ENCODE measurements around the gene UBE2G1. TPM values are rescaled to one million over a fixed set of nuclear protein-coding genes. Genes with fewer than 3 reads are reported as not detected.

The UBE2G1 gene
- total and polyA plus RNA-seq, 2 of the 8 experiments (the other 6 are each of a cell fraction or from before 2014, with no cell fraction given): 73.9 to 170 TPM

DNA sequence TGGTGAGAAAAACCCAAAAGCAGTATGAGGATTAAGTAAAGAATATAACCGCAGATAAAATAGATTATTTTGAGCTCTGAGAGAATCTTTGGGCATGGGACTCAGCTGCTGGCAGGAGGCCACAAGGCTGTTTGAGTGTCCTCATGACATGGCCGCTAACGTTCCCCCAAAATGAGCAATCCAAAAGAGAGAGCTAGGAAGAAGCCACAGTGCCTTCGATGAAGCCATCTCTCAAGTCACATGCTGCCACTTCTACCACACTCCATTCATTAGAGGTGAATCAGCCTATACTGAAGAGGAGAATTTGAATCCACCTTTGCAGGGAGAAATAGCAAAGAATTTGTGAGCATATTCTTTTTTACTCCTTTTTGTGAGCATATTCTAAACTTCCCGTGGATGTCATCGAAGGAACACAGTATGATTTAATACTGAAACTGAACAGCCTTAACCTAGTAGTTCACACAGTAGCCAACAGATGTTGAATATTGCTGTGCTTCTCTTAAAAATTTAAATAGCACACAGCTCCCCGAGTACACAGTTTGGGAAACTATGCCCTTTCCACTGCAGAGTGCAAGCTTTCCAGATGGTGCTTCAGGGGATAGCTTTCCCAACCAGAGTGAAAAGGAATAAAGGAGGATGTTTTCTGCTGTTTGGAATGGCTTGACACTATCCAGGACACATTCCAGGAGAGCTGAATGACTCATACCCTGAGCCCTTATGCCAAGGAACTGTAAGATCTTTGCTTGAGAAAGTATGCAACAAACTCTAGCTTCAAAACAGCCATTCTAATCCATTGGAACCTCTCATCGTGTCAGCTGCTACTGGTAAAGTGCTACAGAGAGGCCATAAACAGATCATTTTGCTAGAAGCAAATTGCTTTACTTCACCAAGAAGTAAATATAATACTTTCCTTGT, 136.6 kb downstream of the UBE2G1 start:
- no peak overlapping the region for H3K4me3 ChIP-seq (ENCODE audit: extremely low read depth in 1 of 4, insufficient read depth in 2 of 4, low read depth in 3 of 4, low read length in 4 of 4)
- H3K79me1 ChIP-seq (ENCODE audit: low read depth, low read length): no peaks in the 10 kb centered on the region
- no peaks in the 10 kb centered on the region for H3K27me3 ChIP-seq (replicated peaks in 1 of 4; ENCODE audit: control insufficient read depth in 3 of 4, extremely low read depth in 1 of 4, insufficient read depth in 3 of 4, low read length in 3 of 4)
- no peak overlapping the region for H2BK5ac ChIP-seq (ENCODE audit: low read depth, low read length)
- no peak overlapping the region for H4K5ac ChIP-seq (ENCODE audit: insufficient read length, low read depth, low read length)
- no peak for TF ChIP-seq KDM5A (IDR thresholded peaks at IDR 0.05; ENCODE audit: low read length)
- no peak for TF ChIP-seq NRF1 (IDR thresholded peaks at IDR 0.05; ENCODE audit: low read depth, low read length)
- TF ChIP-seq TEAD4 (IDR thresholded peaks at IDR 0.05; ENCODE audit: low read depth, low read length): 0 out of 2 replicates have a peak, but pooled peaks have one; percentile 31
- no peak for TF ChIP-seq NANOG (IDR thresholded peaks at IDR 0.05; ENCODE audit: insufficient read depth, low read depth, low read length, poor library complexity, severe bottlenecking)
- TF ChIP-seq BCL11A (IDR thresholded peaks at IDR 0.05; ENCODE audit: low read depth in 2 of 2, low read length in 2 of 2): no peak
- TF ChIP-seq HDAC6 (IDR thresholded peaks at IDR 0.05; ENCODE audit: low read depth, low read length): no peak
- TF ChIP-seq EGR1 (IDR thresholded peaks at IDR 0.05; ENCODE audit: borderline replicate concordance, low read depth, low read length): no peak
- peak; percentile 82; the same call in 1 of the 2 replicates for TF ChIP-seq JUND (IDR thresholded peaks at IDR 0.05; ENCODE audit: low read length)
- H2AFZ ChIP-seq (ENCODE audit: low read length): no peak overlapping the region
- peaks cover 0 to 37% (median 15%) of the 10 kb centered on the region in 4 experiments; a peak in 6 of 8 replicates for H3K36me3 ChIP-seq (ENCODE audit: control insufficient read depth in 2 of 4, insufficient read depth in 4 of 4, low read length in 3 of 4)
- no peak overlapping the region for H3K9ac ChIP-seq (replicated peaks in 1 of 4; ENCODE audit: extremely low read depth in 1 of 4, low read depth in 3 of 4, low read length in 3 of 4)
- no peaks in the 10 kb centered on the region for H3K79me2 ChIP-seq (ENCODE audit: control insufficient read depth in 1 of 2, insufficient read depth in 2 of 2, low read length in 2 of 2)
- H4K8ac ChIP-seq (ENCODE audit: extremely low read depth, insufficient read depth, low read length): no peak overlapping the region
- 91% methylated on average over 8 of the region's 8 CpGs; no CpG with 5 or more reads in 1 of the 2 experiments for WGBS, 2 experiments (ENCODE audit: extremely low coverage in 1 of 2, insufficient coverage in 1 of 2, insufficient read length in 1 of 2, insufficient replicate concordance in 2 of 2, low coverage in 1 of 2, low lambda C conversion rate in 2 of 2, missing lambda C conversion rate in 1 of 2)
- no peaks in the 10 kb centered on the region for H4K20me1 ChIP-seq (replicated peaks in 1 of 2; ENCODE audit: control insufficient read depth in 1 of 2, insufficient read depth in 2 of 2, low read length in 2 of 2)
- H3K18ac ChIP-seq (ENCODE audit: extremely low read depth, low read length): no peak overlapping the region
- H2AK5ac ChIP-seq (ENCODE audit: low read depth, low read length): no peak overlapping the region
- H2BK20ac ChIP-seq (ENCODE audit: low read length): no peak overlapping the region
- no peak overlapping the region for H3K4ac ChIP-seq (replicated peaks; ENCODE audit: insufficient read length, low read depth, low read length)
- no peak overlapping the region for H3K56ac ChIP-seq (replicated peaks; ENCODE audit: insufficient read length, low read depth, low read length)
- DNase-seq (ENCODE audit: low read depth in 1 of 2, low spot score in 2 of 2): no peak
- no peak overlapping the region for H2BK15ac ChIP-seq (ENCODE audit: low read length)
- no peak overlapping the region for H3K23ac ChIP-seq (ENCODE audit: insufficient read length)
- FAIRE-seq: no peak
- no peak overlapping the region for H2BK12ac ChIP-seq (ENCODE audit: low read depth, low read length)
- no peak overlapping the region for H3K14ac ChIP-seq (ENCODE audit: insufficient read length)
- no peaks in the 10 kb centered on the region for H3K23me2 ChIP-seq (ENCODE audit: low read depth, low read length)
- H4K91ac ChIP-seq (replicated peaks; ENCODE audit: insufficient read length, low read length): no peak overlapping the region
- POLR2A ChIA-PET (ENCODE audit: partially characterized antibody): interaction anchor here (0.6 to 1.6 kb wide), 6 partner anchors 9 to 176 kb away, joined by 3 to 5 read pairs (median 4); partner anchors contain the start of gene UBE2G1
- no peaks in the 10 kb centered on the region for H3K4me1 ChIP-seq (replicated peaks in 1 of 4; ENCODE audit: control insufficient read depth in 3 of 4, insufficient read depth in 4 of 4, low read length in 3 of 4)
- CTCF ChIA-PET (ENCODE audit: partially characterized antibody): interaction anchor here (0.7 to 2.3 kb wide), 13 partner anchors 10 to 337 kb away, joined by 3 to 15 read pairs (median 3); no protein-coding TSS in a partner anchor
- no peaks in the 10 kb centered on the region for H3K9me3 ChIP-seq (ENCODE audit: insufficient read depth in 2 of 2, low read depth in 1 of 2, low read length in 1 of 2)
- H3K27ac ChIP-seq (ENCODE audit: low read depth, low read length): no peak overlapping the region
- no peak overlapping the region for H2BK120ac ChIP-seq (replicated peaks; ENCODE audit: low read depth, low read length)
- H3K4me2 ChIP-seq (ENCODE audit: insufficient read depth in 1 of 2, low read depth in 2 of 2, low read length in 2 of 2): no peak overlapping the region

Measured in H1 (cell line).